K562 (cell line): ENCODE results near the gene MGAT5. TPM values are rescaled to one million over a fixed set of nuclear protein-coding genes. Genes with fewer than 3 reads are reported as not detected.

Experiments used
- ATAC-seq: fragments of 200-7000 bp; cut with Tn5 transposase; 3 replicates; pipeline ENCODE4 v1.9.1; 2020; ENCODE audit warnings: moderate library complexity
- BruUV-seq: library from RNA; stranded (reverse); fragments of 400-500 nt; replicated peaks from 2 replicates; lab custom pipeline; 2021; lab: Mats Ljungman, UMichigan
- CTCF ChIA-PET: fragments of 300-600 bp; formaldehyde crosslinking; extraction: SDS; loops from one replicate; lab custom pipeline; 2021; ENCODE audit warnings: low intra/inter-chr PET ratio; lab: Yijun Ruan, JAX
- POLR2A ChIA-PET: fragments of 300-600, 350-650 bp; sonication (Branson Sonifier 250); formaldehyde crosslinking; extraction: SDS; loops from one replicate; lab custom pipeline; 2021; ENCODE audit warnings: antibody characterized with exemption, inconsistent platforms; lab: Yijun Ruan, JAX
- DNase-seq, 4 experiments: peaks; one replicate each; pipeline versions ENCODE4 v3.0.0 to v3.0.0-alpha.2; 2011 to 2018; ENCODE audit warnings: low spot score in 3 of 4, mixed read lengths in 3 of 4; ENCODE audit errors: extremely low read depth in 1 of 4
- FAIRE-seq: peaks from 2 replicates; lab custom pipeline; 2011; peaks lifted over from hg19 to GRCh38; lab: Jason Lieb, UNC
- H2AFZ ChIP-seq: 2 replicates; pipeline ENCODE4 v1.6.0; 2011; ENCODE audit warnings: low read depth, low read length, control low read depth, inconsistent platforms
- H3K27ac ChIP-seq: fragments of 200-600 bp; 3 replicates; pipeline ENCODE4 v1.8.0; 2011; ENCODE audit warnings: low read depth, mild to moderate bottlenecking, control low read depth, inconsistent platforms, low read length, moderate library complexity, mixed read lengths; ENCODE audit errors: extremely low read depth
- H3K27me3 ChIP-seq, 2 experiments: fragments of 300-600 bp in 1 of 2; 2 replicates in 1 of 2; 3 replicates in 1 of 2; pipeline versions ENCODE4 v1.6.0 to v1.8.0; 2011; ENCODE audit warnings: inconsistent platforms in 2 of 2, low read length in 2 of 2, mild to moderate bottlenecking in 1 of 2, mixed read lengths in 1 of 2, moderate library complexity in 1 of 2; ENCODE audit not compliant: control insufficient read depth in 2 of 2, insufficient read depth in 2 of 2
- H3K36me3 ChIP-seq: fragments of 300-600 bp; 3 replicates; pipeline ENCODE4 v1.8.0; 2011; ENCODE audit warnings: mild to moderate bottlenecking, low read length, inconsistent platforms; ENCODE audit not compliant: control insufficient read depth, insufficient read depth
- H3K4me1 ChIP-seq, 2 experiments: fragments of 200-600 bp in 1 of 2; replicated peaks in 1 of 2; 2 replicates in 1 of 2; 3 replicates in 1 of 2; pipeline versions ENCODE4 v1.5.1 to v1.8.0; 2011; ENCODE audit warnings: inconsistent platforms in 2 of 2, low read length in 2 of 2, mild to moderate bottlenecking in 1 of 2, mixed read lengths in 1 of 2, moderate library complexity in 1 of 2; ENCODE audit not compliant: control insufficient read depth in 2 of 2, insufficient read depth in 2 of 2
- H3K4me2 ChIP-seq: 2 replicates; pipeline ENCODE4 v1.6.1; 2011; ENCODE audit warnings: low read length, control low read depth, inconsistent platforms, mixed read lengths; ENCODE audit not compliant: insufficient read depth
- H3K4me3 ChIP-seq: fragments of 200-600 bp; sonication (generic), shearing (Covaris generic); 2 replicates; pipeline ENCODE4 v1.5.1; 2016; ENCODE audit warnings: control low read depth, inconsistent platforms
- H3K79me2 ChIP-seq: fragments of 200-600 bp; 3 replicates; pipeline ENCODE4 v1.8.0; 2011; ENCODE audit warnings: low read length, inconsistent platforms; ENCODE audit not compliant: control insufficient read depth, insufficient read depth
- H3K9ac ChIP-seq, 2 experiments: 2 replicates each; pipeline versions ENCODE4 v1.6.0 to v1.6.1; 2011; ENCODE audit warnings: low read depth in 2 of 2, low read length in 2 of 2, control low read depth in 1 of 2, inconsistent platforms in 1 of 2, mild to moderate bottlenecking in 1 of 2, mixed read lengths in 1 of 2; ENCODE audit not compliant: insufficient read depth in 1 of 2
- H3K9me1 ChIP-seq: one replicate; pipeline ENCODE4 v1.6.0; 2011; ENCODE audit warnings: inconsistent platforms, mild to moderate bottlenecking, low read length, moderate library complexity; ENCODE audit not compliant: control insufficient read depth, insufficient read depth
- H3K9me3 ChIP-seq: replicated peaks from 2 replicates; pipeline ENCODE4 v1.5.1; 2011; ENCODE audit warnings: low read depth, low read length, inconsistent platforms; ENCODE audit not compliant: control insufficient read depth, insufficient read depth
- H4K20me1 ChIP-seq: replicated peaks from 2 replicates; pipeline ENCODE4 v1.6.1; 2011; ENCODE audit warnings: low read length, inconsistent platforms, mixed read lengths; ENCODE audit not compliant: control insufficient read depth, insufficient read depth
- BRCA1 ChIP-seq, 2 experiments: fragments of 450-650 bp in 1 of 2; sonication (generic) in 1 of 2; formaldehyde crosslinking in 1 of 2; IDR thresholded peaks; 2 replicates each; pipeline versions ENCODE4 v1.5.0 to v1.6.1; 2017 to 2020; ENCODE audit warnings: mild to moderate bottlenecking in 1 of 2, missing genetic modification reagents in 1 of 2
- ELF4 ChIP-seq: fragments of 450-650 bp; formaldehyde crosslinking; IDR thresholded peaks from 2 replicates; pipeline ENCODE4 v1.4.0; 2022; ENCODE audit warnings: missing genetic modification characterization
- EP300 ChIP-seq: IDR thresholded peaks from 2 replicates; pipeline ENCODE4 v1.6.1; 2012; ENCODE audit warnings: low read length, improper control_type of control experiment
- L3MBTL2 ChIP-seq: fragments of 450-650 bp; IDR thresholded peaks from 2 replicates; pipeline ENCODE4 v1.6.1; 2016; ENCODE audit warnings: mild to moderate bottlenecking, moderate library complexity
- NCOA2 ChIP-seq, 2 experiments: fragments of 450-650 bp; IDR thresholded peaks; 2 replicates each; pipeline ENCODE4 v1.6.1; 2018; ENCODE audit warnings: mild to moderate bottlenecking in 2 of 2, moderate library complexity in 1 of 2; ENCODE audit not compliant: partially characterized antibody in 2 of 2
- TCF15 ChIP-seq: fragments of 250-450 bp; sonication (Bioruptor Pico); IDR thresholded peaks from 2 replicates; pipeline ENCODE4 v1.8.0; 2022; ENCODE audit warnings: moderate library complexity, mild to moderate bottlenecking, inconsistent platforms
- ZNF830 ChIP-seq: fragments of 250-450 bp; sonication (Bioruptor Pico); IDR thresholded peaks from 2 replicates; pipeline ENCODE4 v1.5.0; 2021; ENCODE audit warnings: mild to moderate bottlenecking
- ZSCAN29 ChIP-seq: fragments of 450-650 bp; IDR thresholded peaks from 2 replicates; pipeline ENCODE4 v1.6.1; 2017
- WGBS: fragments of 100-300 bp; shearing (Covaris generic); methylation state at CpG from one replicate; pipeline ENCODE4 v1.1.6; 2016; ENCODE audit warnings: low coverage, mixed read lengths; ENCODE audit not compliant: insufficient coverage; ENCODE audit errors: missing lambda C conversion rate; 5-methylcytosine and 5-hydroxymethylcytosine counted together
- in situ Hi-C: fragments of 300-500 bp; cut with MboI; formaldehyde crosslinking; loops from 4 replicates; pipeline ENCODE4 v1.15.0; 2018; ENCODE audit warnings: inconsistent platforms, mixed read lengths
- intact Hi-C: fragments of 100-400 bp; cut with micrococcal nuclease; formaldehyde crosslinking; loops from 2 replicates; pipeline ENCODE4 v1.14.2; 2022
- polyA plus RNA-seq, 8 experiments: library from polyadenylated mRNA; depleted of rRNA in 4 of 8; stranded (reverse) in 5 of 8; unstranded in 3 of 8; fragments of >200 nt; fragmentation: Nextera tagmentation in 2 of 8; fragmentation: Illumina TruSeq in 1 of 8; extraction: Ambion mirVana in 2 of 8; extraction: Trizol in 1 of 8; gene quantifications; 2 replicates each; pipeline versions ENCODE4 v1.2.1 to v1.2.3, GENCODE V29; 2011 to 2014; ENCODE audit warnings: inconsistent platforms in 1 of 8, missing spikeins in 1 of 8
- total RNA-seq, 7 experiments: library from RNA; depleted of rRNA in 6 of 7; stranded (reverse); fragments of >200 nt in 6 of 7; fragmentation: Illumina TruSeq in 2 of 7; extraction: Trizol in 2 of 7; gene quantifications; 2 replicates each; pipeline versions ENCODE4 v1.2.1 to v1.2.3, GENCODE V29; 2011 to 2021; ENCODE audit warnings: low replicate concordance in 1 of 7

Gene MGAT5
- total and polyA plus RNA-seq, 9 of the 15 experiments (the other 6 are each of a cell fraction or from before 2014, with no cell fraction given) = 1.6 to 18.6 (median 11.1) TPM

- Histone ChIP-seq H3K4me3 (no peak overlapping the region), H3K79me2 (no peaks in the 10 kb centered on the region), H3K9me1 (no peaks in the 10 kb centered on the region), H3K27me3 (no peaks in the 10 kb centered on the region), H3K27ac (no peak overlapping the region)
- 85% methylated on average over 4 of the region's 4 CpGs for WGBS
- FAIRE-seq = no peak
- POLR2A ChIA-PET = no interaction called here
- TF ChIP-seq NCOA2 (IDR thresholded peaks at IDR 0.05; ENCODE audit: partially characterized antibody in 2 of 2) (no peak), ZNF830 (CRISPR knock-in tag) (no peak), EP300 (no peak), TCF15 (CRISPR knock-in tag) (no peak), ELF4 (CRISPR knock-in tag) (no peak)
- TF ChIP-seq, all 486 proteins: peak for 0
- in situ Hi-C loops (no loop called here), intact Hi-C loops (no loop called here)
- Histone ChIP-seq H3K9me3 (no peaks in the 10 kb centered on the region), H3K4me2 (no peak overlapping the region), H4K20me1 (0 out of 2 replicates have a peak, but pooled peaks cover 4% of the 10 kb centered on the region), H3K36me3 (no peaks in the 10 kb centered on the region), H3K9ac (no peak overlapping the region), H2AFZ (no peak overlapping the region), H3K4me1 (no peaks in the 10 kb centered on the region)
- DNase-seq = no peak
- no peak for ATAC-seq
- CTCF ChIA-PET = no interaction called here
- BruUV-seq = no TSS peak
Measured at GRCh38 chr2:134277223-134277622, 23.4 kb downstream of the MGAT5 start.

- in situ Hi-C loops (no loop called here), intact Hi-C loops (no loop called here)
- no peak overlapping the region for H2AFZ ChIP-seq
- no peaks in the 10 kb centered on the region for H3K4me1 ChIP-seq
- H3K4me2 ChIP-seq = no peak overlapping the region
- no peaks in the 10 kb centered on the region for H3K79me2 ChIP-seq
- no TSS peak for BruUV-seq
- no peaks in the 10 kb centered on the region for H3K27me3 ChIP-seq
- DNase-seq = no peak
- no peaks in the 10 kb centered on the region for H3K9me1 ChIP-seq
- H4K20me1 ChIP-seq = 0 out of 2 replicates have a peak, but pooled peaks cover 4% of the 10 kb centered on the region
- ChIA-PET POLR2A (no interaction called here), CTCF (no interaction called here)
- H3K27ac ChIP-seq = no peak overlapping the region
- 12% methylated on average over 1 of the region's 1 CpG for WGBS
- H3K36me3 ChIP-seq = no peaks in the 10 kb centered on the region
- H3K9ac ChIP-seq = no peak overlapping the region
- TF ChIP-seq ZSCAN29 (no peak), BRCA1 (IDR thresholded peaks at IDR 0.05) (no peak), BRCA1 (CRISPR knock-in tag; IDR thresholded peaks at IDR 0.05) (no peak), L3MBTL2 (no peak)
- no peak for FAIRE-seq
- H3K9me3 ChIP-seq = no peaks in the 10 kb centered on the region
- no peak for ATAC-seq
- no peak overlapping the region for H3K4me3 ChIP-seq
Measured at GRCh38 chr2:134278553-134278952, 24.7 kb downstream of the MGAT5 start.
